Activated naive CD8-positive, alpha-beta T cell (primary cell): ENCODE results near the gene ETFRF1.
A peak's percentile ranks its signal among the peaks of the same experiment; 100 is the strongest.

Source experiments
- H3K27ac Mint-ChIP-seq: one replicate; pipeline ENCODE4 v1.8.0; 2021; ENCODE audit warnings: mixed read lengths
- H3K27me3 Mint-ChIP-seq: one replicate; pipeline ENCODE4 v1.8.0; 2021; ENCODE audit warnings: mixed read lengths
- H3K36me3 Mint-ChIP-seq: one replicate; pipeline ENCODE4 v1.8.0; 2021; ENCODE audit warnings: mixed read lengths
- H3K4me1 Mint-ChIP-seq: one replicate; pipeline ENCODE4 v1.8.0; 2021; ENCODE audit warnings: low read depth, mixed read lengths
- H3K4me3 Mint-ChIP-seq: one replicate; pipeline ENCODE4 v1.8.0; 2021; ENCODE audit warnings: mild to moderate bottlenecking, mixed read lengths
- H3K9me3 Mint-ChIP-seq: one replicate; pipeline ENCODE4 v1.8.0; 2021; ENCODE audit warnings: low read depth, mixed read lengths

ETFRF1 gene

DNA sequence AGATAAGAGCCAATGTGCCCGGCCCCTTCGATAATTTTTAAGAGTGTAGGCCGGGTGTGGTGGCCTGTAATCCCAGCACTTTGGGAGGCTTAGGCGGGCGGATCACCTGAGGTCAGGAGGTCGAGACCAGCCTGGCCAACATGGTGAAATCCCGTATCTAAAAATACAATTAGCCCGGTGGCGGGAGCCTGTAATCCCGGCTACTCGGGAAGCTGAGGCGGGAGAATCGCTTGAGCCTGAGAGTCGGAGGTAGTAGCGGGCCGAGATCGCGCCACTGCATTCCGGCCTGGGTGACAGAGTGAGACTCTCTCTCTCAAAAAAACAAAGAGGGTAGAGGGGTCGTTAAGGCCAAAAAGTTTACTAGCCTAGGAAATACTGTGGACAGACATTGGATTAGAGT, 53.1 kb downstream of the ETFRF1 start:
- Mint-ChIP-seq H3K27me3 (no peaks in the 10 kb centered on the region), H3K36me3 (peaks cover 10% of the 10 kb centered on the region), H3K27ac (no peak overlapping the region), H3K4me1 (peaks cover 62% of the 10 kb centered on the region), H3K9me3 (peaks cover 4% of the 10 kb centered on the region), H3K4me3 (no peak overlapping the region)

DNA sequence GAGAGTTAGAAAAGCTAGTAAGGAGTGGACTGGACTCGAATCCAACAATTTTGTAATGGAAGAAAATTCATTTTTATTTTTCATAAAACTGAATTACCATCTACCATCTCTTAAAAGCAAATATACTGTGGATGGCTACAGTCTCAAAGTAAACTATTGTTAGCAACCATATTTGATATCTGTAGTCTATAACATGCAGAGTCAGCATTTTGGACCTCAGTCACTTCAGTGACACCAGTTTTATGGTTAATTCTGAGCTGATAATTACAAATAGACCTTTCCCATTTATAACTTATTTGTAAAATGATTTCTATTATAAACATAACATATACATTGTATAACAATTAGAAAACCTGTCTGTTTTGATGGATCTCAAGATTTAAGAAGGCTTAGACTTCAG, 53.7 kb downstream of the ETFRF1 start:
- Mint-ChIP-seq H3K4me3 (peak overlapping the region; percentile 91), H3K36me3 (peaks cover 10% of the 10 kb centered on the region), H3K27ac (no peak overlapping the region), H3K4me1 (peaks cover 64% of the 10 kb centered on the region), H3K9me3 (peaks cover 4% of the 10 kb centered on the region), H3K27me3 (no peaks in the 10 kb centered on the region)

- Mint-ChIP-seq H3K4me3 (peak overlapping the region; percentile 91), H3K27ac (peak overlapping the region; percentile 88), H3K36me3 (peaks cover 7% of the 10 kb centered on the region), H3K4me1 (peaks cover 56% of the 10 kb centered on the region), H3K27me3 (no peaks in the 10 kb centered on the region), H3K9me3 (peaks cover 4% of the 10 kb centered on the region)
Observed at GRCh38 chr12:25249931-25250738, 55.1 kb downstream of the ETFRF1 start.

GRCh38 chr12:25250744-25251730, 56.0 kb downstream of the ETFRF1 start, which contains the start of gene KRAS:
KRAS (minus strand) TSS chr12:25250929.
- H3K27me3 Mint-ChIP-seq: no peaks in the 10 kb centered on the region
- peaks cover 47% of the 10 kb centered on the region for H3K4me1 Mint-ChIP-seq
- peak within 1 kb of the TSS; percentile 91 for H3K4me3 Mint-ChIP-seq
- peaks cover 4% of the 10 kb centered on the region for H3K9me3 Mint-ChIP-seq
- peak within 1 kb of the TSS; percentile 88 for H3K27ac Mint-ChIP-seq
- H3K36me3 Mint-ChIP-seq: peaks cover 4% of the 10 kb centered on the region

DNA sequence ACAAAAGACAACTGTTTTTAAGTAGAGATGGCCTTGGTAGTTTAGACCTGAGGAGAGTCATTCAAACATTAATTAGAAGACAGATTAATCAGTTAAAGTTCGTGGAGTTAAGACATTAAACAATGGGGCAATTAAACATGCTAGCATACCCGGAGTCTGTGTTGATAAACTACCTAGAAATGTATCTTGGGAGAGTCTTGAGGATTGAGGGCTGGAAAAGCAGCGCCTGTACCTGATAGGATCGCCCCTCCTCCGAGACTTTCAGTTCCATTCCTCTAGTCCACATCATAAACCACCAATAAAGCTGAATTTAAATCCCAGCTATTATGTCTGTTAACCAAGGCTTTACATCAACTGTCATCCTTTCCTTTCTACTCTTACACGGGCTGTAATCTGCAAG, 56.7 kb downstream of the ETFRF1 start:
- no peaks in the 10 kb centered on the region for H3K27me3 Mint-ChIP-seq

DNA sequence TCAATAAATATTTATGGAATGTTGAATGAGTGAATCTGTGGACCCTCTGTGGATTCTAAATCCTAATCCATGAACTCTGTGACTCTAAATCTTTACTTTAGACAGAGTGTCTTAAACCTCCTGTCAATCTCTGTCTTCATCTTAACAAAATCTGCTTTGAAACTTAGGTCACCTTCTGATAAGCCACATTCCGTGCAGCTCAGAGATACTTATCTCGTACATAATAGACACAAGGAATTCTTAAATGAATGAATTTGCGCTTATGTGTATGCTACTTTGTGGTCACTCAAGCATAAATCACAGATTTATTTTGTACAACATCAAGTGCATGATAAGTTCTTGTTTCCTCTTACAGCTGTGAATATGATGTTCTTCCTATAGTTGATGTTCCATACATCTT, 57.9 kb downstream of the ETFRF1 start:
- Mint-ChIP-seq H3K27ac (no peak overlapping the region), H3K4me3 (peak overlapping the region; percentile 51), H3K9me3 (peaks cover 4% of the 10 kb centered on the region), H3K36me3 (no peaks in the 10 kb centered on the region), H3K4me1 (peaks cover 36% of the 10 kb centered on the region), H3K27me3 (no peaks in the 10 kb centered on the region)

More for the DNA sequence above, 56.7 kb downstream of the ETFRF1 start:
- Mint-ChIP-seq H3K4me1 (peaks cover 43% of the 10 kb centered on the region), H3K27ac (peak overlapping the region; percentile 54), H3K9me3 (peaks cover 4% of the 10 kb centered on the region), H3K4me3 (peak overlapping the region; percentile 51), H3K36me3 (peaks cover 4% of the 10 kb centered on the region)

GRCh38 chr12:25253371-25254068, 58.5 kb downstream of the ETFRF1 start:
- peaks cover 4% of the 10 kb centered on the region for H3K9me3 Mint-ChIP-seq
- H3K27ac Mint-ChIP-seq: no peak overlapping the region
- H3K4me1 Mint-ChIP-seq: peaks cover 32% of the 10 kb centered on the region
- no peaks in the 10 kb centered on the region for H3K27me3 Mint-ChIP-seq
- no peaks in the 10 kb centered on the region for H3K36me3 Mint-ChIP-seq
- no peak overlapping the region for H3K4me3 Mint-ChIP-seq

GRCh38 chr12:25254271-25254880, 59.3 kb downstream of the ETFRF1 start:
- Mint-ChIP-seq H3K36me3 (no peaks in the 10 kb centered on the region), H3K27ac (no peak overlapping the region), H3K9me3 (peaks cover 4% of the 10 kb centered on the region), H3K27me3 (no peaks in the 10 kb centered on the region), H3K4me3 (no peak overlapping the region), H3K4me1 (peaks cover 27% of the 10 kb centered on the region)
